A673 (cell line): ENCODE measurements around the gene ARFGAP1. TPM values are rescaled to one million over a fixed set of nuclear protein-coding genes. Genes with fewer than 3 reads are reported as not detected.

Experiments
- BruUV-seq: library from RNA; stranded (reverse); fragments of 400-500 nt; replicated peaks from 2 replicates; lab custom pipeline; 2021; lab: Mats Ljungman, UMichigan
- CTCF ChIA-PET: fragments of 300-600 bp; sonication (Branson Sonifier 250); formaldehyde crosslinking; loops from one replicate; lab custom pipeline; 2022; ENCODE audit warnings: antibody characterized with exemption; lab: Charles Lee
- POLR2A ChIA-PET: fragments of 300-600 bp; sonication (Branson Sonifier 250); formaldehyde crosslinking; loops from one replicate; lab custom pipeline; 2022; ENCODE audit warnings: antibody characterized with exemption; ENCODE audit not compliant: low non-redundant PET; lab: Charles Lee
- DNase-seq: peaks from one replicate; pipeline ENCODE4 v3.0.0-alpha.2; 2015; ENCODE audit warnings: low spot score
- H3K27ac ChIP-seq: fragments of 200-600 bp; sonication (generic); 2 replicates; pipeline ENCODE4 v1.5.1; 2016; ENCODE audit warnings: mixed run types, low read depth, mild to moderate bottlenecking, mixed read lengths, antibody characterized with exemption, low read length; ENCODE audit not compliant: poor library complexity, severe bottlenecking
- H3K27me3 ChIP-seq: fragments of 200-600 bp; sonication (generic); replicated peaks from 2 replicates; pipeline ENCODE4 v1.6.1; 2017; ENCODE audit warnings: mixed run types, low read depth, mild to moderate bottlenecking, mixed read lengths, antibody characterized with exemption, low read length; ENCODE audit not compliant: insufficient read depth, poor library complexity
- H3K36me3 ChIP-seq: fragments of 200-600 bp; sonication (generic); 2 replicates; pipeline ENCODE4 v1.6.1; 2016; ENCODE audit warnings: mixed run types, mild to moderate bottlenecking, mixed read lengths, antibody characterized with exemption, low read length; ENCODE audit not compliant: insufficient read depth, poor library complexity, severe bottlenecking
- H3K4me1 ChIP-seq: fragments of 200-600 bp; sonication (generic); 2 replicates; pipeline ENCODE4 v1.6.1; 2017; ENCODE audit warnings: mixed run types, mild to moderate bottlenecking, mixed read lengths, antibody characterized with exemption, low read length; ENCODE audit not compliant: insufficient read depth, poor library complexity, severe bottlenecking
- H3K4me3 ChIP-seq: fragments of 200-600 bp; sonication (generic); 2 replicates; pipeline ENCODE4 v1.5.1; 2016; ENCODE audit warnings: low read depth, mixed run types, mild to moderate bottlenecking, mixed read lengths, low read length; ENCODE audit not compliant: poor library complexity, severe bottlenecking
- H3K9me3 ChIP-seq: fragments of 200-600 bp; sonication (generic); 2 replicates; pipeline ENCODE4 v1.6.1; 2016; ENCODE audit warnings: mixed run types, low read depth, mild to moderate bottlenecking, mixed read lengths, antibody characterized with exemption, low read length; ENCODE audit not compliant: poor library complexity, severe bottlenecking
- EZH2 ChIP-seq: fragments of 200-600 bp; sonication (generic); IDR thresholded peaks from 2 replicates; pipeline ENCODE4 v1.6.1; 2017; ENCODE audit warnings: borderline replicate concordance, low read depth, mild to moderate bottlenecking, mixed read lengths, antibody characterized with exemption, low read length; ENCODE audit not compliant: poor library complexity, severe bottlenecking
- intact Hi-C: fragments of 100-400 bp; cut with micrococcal nuclease; formaldehyde crosslinking; loops from one replicate; pipeline ENCODE4 v1.10.0; 2022; ENCODE audit not compliant: unreplicated experiment
- microRNA-seq: library from miRNA; unstranded; fragments of <30 nt; microRNA quantifications from one replicate; pipeline ENCODE4 v1.2.0, GENCODE V29; 2021
- total RNA-seq: library from RNA; stranded (reverse); gene quantifications from 2 replicates; pipeline ENCODE4 v1.2.3, GENCODE V29; 2021
- TF ChIP-seq, protein P1 (sequence below): fragments of 300-800, 200-600 bp; sonication (generic); conservative IDR thresholded peaks from 2 replicates; pipeline ENCODE4 v1.5.1; 2017; ENCODE audit warnings: low read depth, mild to moderate bottlenecking, antibody characterized with exemption, low read length, moderate library complexity, mixed read lengths

ARFGAP1 gene
- total RNA-seq, 1 experiment from 2014 or later = 90.4 TPM

DNA sequence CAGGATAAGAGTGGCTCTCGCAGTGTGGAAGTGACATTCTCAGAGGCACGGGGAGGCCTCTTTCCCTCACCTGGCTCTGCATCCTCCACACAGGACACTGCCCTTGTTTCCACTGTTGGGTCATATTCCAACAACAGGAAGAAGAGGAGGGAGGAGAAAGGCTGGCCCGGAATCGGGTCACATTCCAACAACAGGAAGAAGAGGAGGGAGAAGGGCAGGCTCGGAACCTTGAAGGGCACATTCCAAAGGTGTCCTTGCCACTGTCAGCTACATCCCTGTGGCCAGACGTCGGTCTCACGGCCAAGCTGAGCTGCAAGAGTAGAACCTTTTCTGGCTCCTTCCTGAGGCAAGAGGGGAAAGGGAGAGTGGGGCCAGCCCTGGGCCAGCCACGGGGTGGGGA, 63.1 kb downstream of the ARFGAP1 start:
- CTCF ChIA-PET = interaction anchor here (0.7 kb wide), 1 partner anchor 35 kb away, joined by 3 read pairs; no protein-coding TSS in a partner anchor
- no TSS peak for BruUV-seq

DNA sequence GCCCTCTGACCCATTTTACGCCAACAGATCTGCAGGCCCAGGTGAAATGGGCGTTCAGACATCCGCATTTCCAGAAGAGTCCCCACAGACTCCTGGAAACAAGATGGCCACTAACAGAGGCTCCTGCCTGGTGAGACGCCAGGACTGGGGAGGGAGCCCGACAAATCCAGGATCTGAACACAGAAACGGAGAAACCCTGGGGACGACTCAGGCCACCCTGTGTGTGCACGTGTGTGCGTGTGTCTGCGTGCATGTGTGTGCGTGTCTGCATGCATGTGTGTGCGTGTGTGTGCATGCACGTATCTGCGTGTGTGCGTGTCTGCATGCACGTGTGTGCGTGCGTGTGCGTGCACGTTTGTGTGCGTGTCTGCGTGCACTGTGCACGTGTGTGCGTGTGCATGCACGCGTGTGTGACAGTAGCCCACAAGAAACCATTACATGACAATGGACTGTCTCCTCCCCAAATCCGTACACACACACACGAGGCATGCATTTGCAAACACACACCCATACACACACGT, 63.7 kb downstream of the ARFGAP1 start:
- no peak for TF ChIP-seq EZH2
- TF ChIP-seq, protein P1, sequence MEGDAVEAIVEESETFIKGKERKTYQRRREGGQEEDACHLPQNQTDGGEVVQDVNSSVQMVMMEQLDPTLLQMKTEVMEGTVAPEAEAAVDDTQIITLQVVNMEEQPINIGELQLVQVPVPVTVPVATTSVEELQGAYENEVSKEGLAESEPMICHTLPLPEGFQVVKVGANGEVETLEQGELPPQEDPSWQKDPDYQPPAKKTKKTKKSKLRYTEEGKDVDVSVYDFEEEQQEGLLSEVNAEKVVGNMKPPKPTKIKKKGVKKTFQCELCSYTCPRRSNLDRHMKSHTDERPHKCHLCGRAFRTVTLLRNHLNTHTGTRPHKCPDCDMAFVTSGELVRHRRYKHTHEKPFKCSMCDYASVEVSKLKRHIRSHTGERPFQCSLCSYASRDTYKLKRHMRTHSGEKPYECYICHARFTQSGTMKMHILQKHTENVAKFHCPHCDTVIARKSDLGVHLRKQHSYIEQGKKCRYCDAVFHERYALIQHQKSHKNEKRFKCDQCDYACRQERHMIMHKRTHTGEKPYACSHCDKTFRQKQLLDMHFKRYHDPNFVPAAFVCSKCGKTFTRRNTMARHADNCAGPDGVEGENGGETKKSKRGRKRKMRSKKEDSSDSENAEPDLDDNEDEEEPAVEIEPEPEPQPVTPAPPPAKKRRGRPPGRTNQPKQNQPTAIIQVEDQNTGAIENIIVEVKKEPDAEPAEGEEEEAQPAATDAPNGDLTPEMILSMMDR = no peak
- no peaks in the 10 kb centered on the region for H3K27me3 ChIP-seq
- H3K9me3 ChIP-seq = no peaks in the 10 kb centered on the region
- BruUV-seq = no TSS peak
- H3K27ac ChIP-seq = no peak overlapping the region
- CTCF ChIA-PET = no interaction called here
- intact Hi-C loops = no loop called here
- POLR2A ChIA-PET = no interaction called here
- DNase-seq = no peak
- no peaks in the 10 kb centered on the region for H3K36me3 ChIP-seq
- no peaks in the 10 kb centered on the region for H3K4me1 ChIP-seq
- no peak overlapping the region for H3K4me3 ChIP-seq

More for the DNA sequence above, 63.1 kb downstream of the ARFGAP1 start:
- Histone ChIP-seq H3K27ac (no peak overlapping the region), H3K4me3 (no peak overlapping the region), H3K4me1 (no peaks in the 10 kb centered on the region), H3K9me3 (no peaks in the 10 kb centered on the region), H3K36me3 (no peaks in the 10 kb centered on the region), H3K27me3 (no peaks in the 10 kb centered on the region)
- no peak for DNase-seq
- POLR2A ChIA-PET = no interaction called here
- intact Hi-C loops = no loop called here
- no peak for TF ChIP-seq EZH2
- TF ChIP-seq, protein P1 = no peak

DNA sequence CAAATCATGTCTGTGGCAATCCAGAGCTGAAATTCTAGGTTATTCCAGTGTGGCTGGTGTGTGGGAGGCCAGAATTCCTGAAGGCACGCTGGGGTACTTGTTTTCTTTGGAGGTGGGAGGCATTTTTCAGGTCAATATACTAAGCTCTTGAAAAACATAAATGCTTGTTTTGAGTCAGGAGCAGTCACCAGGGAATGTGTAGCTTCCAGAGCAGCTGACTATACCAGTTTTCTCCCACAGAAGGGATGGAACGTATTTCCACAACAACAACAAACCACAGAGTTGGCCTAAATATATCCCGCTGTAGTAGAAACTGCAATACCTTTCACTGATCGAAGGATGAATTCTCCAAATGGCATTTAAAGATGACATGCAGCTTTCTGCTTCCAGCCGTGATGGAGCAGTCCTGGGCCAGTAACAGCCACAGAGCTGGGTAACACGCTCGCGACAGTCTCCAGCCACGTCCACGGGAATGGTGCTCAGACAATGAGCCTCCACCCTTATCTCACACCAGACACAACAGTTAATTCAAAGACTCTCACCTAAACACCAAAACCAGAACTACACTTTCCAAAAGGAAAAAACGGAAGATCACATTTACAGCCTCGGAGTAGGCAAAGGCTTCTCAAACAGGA, 65.3 kb downstream of the ARFGAP1 start:
- Histone ChIP-seq H3K4me3 (no peak overlapping the region), H3K36me3 (no peaks in the 10 kb centered on the region), H3K27ac (no peak overlapping the region), H3K27me3 (no peaks in the 10 kb centered on the region), H3K9me3 (no peaks in the 10 kb centered on the region), H3K4me1 (no peaks in the 10 kb centered on the region)
- POLR2A ChIA-PET = no interaction called here
- DNase-seq = no peak
- intact Hi-C loops = no loop called here
- CTCF ChIA-PET = no interaction called here
- TF ChIP-seq, protein P1 = no peak
- no peak for TF ChIP-seq EZH2
- BruUV-seq = no TSS peak

Small RNA genes lying within 50 kb of the gene (microRNA-seq; reads per million reads assigned to microRNA genes)
- gene MIR3196 (not detected), gene MIR4326 (3.0 reads per million, percentile 6 among the genes with 10 or more reads in this experiment)

Other genes with a start within 250 kb of the ARFGAP1 start
- 49.3 and 52.4 TPM in 2 replicates for gene YTHDF1, start 56.7 kb upstream of the ARFGAP1 start, total RNA-seq
- not detected in 2 replicates for gene BIRC7, start 36.9 kb upstream of the ARFGAP1 start, total RNA-seq
- gene NKAIN4, start 18.4 kb upstream of the ARFGAP1 start, total RNA-seq = not detected in 2 replicates
- gene COL20A1, start 20.4 kb downstream of the ARFGAP1 start, total RNA-seq = not detected in 2 replicates
- gene CHRNA4, start 88.5 kb downstream of the ARFGAP1 start, total RNA-seq = 0.26 and 1.6 TPM in 2 replicates
- 6.6 and 15.1 TPM in 2 replicates for gene KCNQ2, start 199.8 kb downstream of the ARFGAP1 start, total RNA-seq
- gene EEF1A2, start 226.3 kb downstream of the ARFGAP1 start, total RNA-seq = 7.5 and 13.7 TPM in 2 replicates
- gene PPDPF, start 248.0 kb downstream of the ARFGAP1 start, total RNA-seq = 148 and 176 TPM in 2 replicates